H1 (cell line): ENCODE data around the gene STARD13. TPM values are rescaled to one million over a fixed set of nuclear protein-coding genes. Genes with fewer than 3 reads are reported as not detected.

Experiments used
- CTCF ChIA-PET: fragments of 300-600 bp; sonication (Branson Sonifier 250); formaldehyde crosslinking; loops from one replicate; lab custom pipeline; 2021; ENCODE audit not compliant: partially characterized antibody; lab: Charles Lee
- POLR2A ChIA-PET: fragments of 300-600 bp; sonication (Branson Sonifier 250); formaldehyde crosslinking; loops from one replicate; lab custom pipeline; 2021; ENCODE audit warnings: inconsistent platforms; ENCODE audit not compliant: partially characterized antibody; lab: Charles Lee
- DNase-seq, 2 experiments: peaks; one replicate each; pipeline versions ENCODE4 v3.0.0 to v3.0.0-alpha.2; 2010 to 2022; ENCODE audit warnings: low spot score in 2 of 2, low read depth in 1 of 2, mixed read lengths in 1 of 2
- FAIRE-seq: peaks from 2 replicates; lab custom pipeline; 2011; peaks lifted over from hg19 to GRCh38; lab: Jason Lieb, UNC
- H2AFZ ChIP-seq: 2 replicates; pipeline ENCODE4 v1.8.1; 2012; ENCODE audit warnings: low read length, inconsistent platforms
- H2AK5ac ChIP-seq: 2 replicates; pipeline ENCODE4 v1.6.1; 2013; ENCODE audit warnings: low read depth, low read length
- H2BK120ac ChIP-seq: replicated peaks from 2 replicates; pipeline ENCODE3; 2013; ENCODE audit warnings: low read depth, low read length, inconsistent platforms
- H2BK12ac ChIP-seq: 2 replicates; pipeline ENCODE4 v1.6.1; 2013; ENCODE audit warnings: low read depth, low read length
- H2BK15ac ChIP-seq: 2 replicates; pipeline ENCODE4 v1.6.1; 2013; ENCODE audit warnings: low read length
- H2BK20ac ChIP-seq: 2 replicates; pipeline ENCODE4 v1.6.1; 2013; ENCODE audit warnings: low read length
- H2BK5ac ChIP-seq: 2 replicates; pipeline ENCODE4 v1.6.1; 2013; ENCODE audit warnings: low read depth, low read length
- H3K14ac ChIP-seq: 2 replicates; pipeline ENCODE4 v1.6.1; 2013; ENCODE audit warnings: inconsistent platforms; ENCODE audit not compliant: insufficient read length
- H3K18ac ChIP-seq: 2 replicates; pipeline ENCODE4 v1.6.1; 2013; ENCODE audit warnings: low read length; ENCODE audit errors: extremely low read depth
- H3K23ac ChIP-seq: 2 replicates; pipeline ENCODE4 v1.6.1; 2013; ENCODE audit warnings: inconsistent platforms; ENCODE audit not compliant: insufficient read length
- H3K23me2 ChIP-seq: 2 replicates; pipeline ENCODE4 v1.6.1; 2013; ENCODE audit warnings: low read depth, low read length
- H3K27ac ChIP-seq: 2 replicates; pipeline ENCODE4 v1.6.1; 2011; ENCODE audit warnings: low read depth, low read length, inconsistent platforms
- H3K27me3 ChIP-seq, 4 experiments: replicated peaks in 1 of 4; 1 replicate in 1 of 4; 2 replicates in 3 of 4; pipeline versions ENCODE4 v1.6.1 to v1.8.1; 2011 to 2013; ENCODE audit warnings: low read length in 3 of 4, mild to moderate bottlenecking in 3 of 4, inconsistent platforms in 2 of 4, mixed read lengths in 2 of 4, moderate library complexity in 1 of 4; ENCODE audit not compliant: control insufficient read depth in 3 of 4, insufficient read depth in 3 of 4; ENCODE audit errors: extremely low read depth in 1 of 4
- H3K36me3 ChIP-seq, 4 experiments: 2 replicates each; pipeline versions ENCODE4 v1.6.1 to v1.8.1; 2011 to 2013; ENCODE audit warnings: mild to moderate bottlenecking in 4 of 4, low read length in 3 of 4, moderate library complexity in 2 of 4, control low read depth in 1 of 4, inconsistent platforms in 1 of 4; ENCODE audit not compliant: insufficient read depth in 4 of 4, control insufficient read depth in 2 of 4
- H3K4ac ChIP-seq: replicated peaks from 2 replicates; pipeline ENCODE3; 2013; ENCODE audit warnings: low read length, low read depth, mixed read lengths, inconsistent platforms; ENCODE audit not compliant: insufficient read length
- H3K4me1 ChIP-seq, 4 experiments: replicated peaks in 1 of 4; 1 replicate in 1 of 4; 2 replicates in 3 of 4; pipeline versions ENCODE4 v1.6.1 to v1.8.1; 2011 to 2013; ENCODE audit warnings: low read length in 3 of 4, inconsistent platforms in 2 of 4, mixed read lengths in 1 of 4; ENCODE audit not compliant: insufficient read depth in 4 of 4, control insufficient read depth in 3 of 4
- H3K4me2 ChIP-seq, 2 experiments: 2 replicates each; pipeline versions ENCODE4 v1.6.1 to v1.8.1; 2011 to 2013; ENCODE audit warnings: low read depth in 2 of 2, low read length in 2 of 2, control low read depth in 1 of 2, inconsistent platforms in 1 of 2, mild to moderate bottlenecking in 1 of 2; ENCODE audit not compliant: insufficient read depth in 1 of 2
- H3K4me3 ChIP-seq, 4 experiments: fragments of 200-600, 300-600 bp in 1 of 4; sonication (generic), shearing (Covaris generic), sonication (Bioruptor Twin) in 1 of 4; 2 replicates each; pipeline versions ENCODE4 v1.5.1 to v1.8.1; 2011 to 2016; ENCODE audit warnings: low read length in 4 of 4, low read depth in 3 of 4, control low read depth in 2 of 4, inconsistent platforms in 2 of 4, mild to moderate bottlenecking in 2 of 4, mixed read lengths in 1 of 4, moderate library complexity in 1 of 4; ENCODE audit not compliant: insufficient read depth in 2 of 4; ENCODE audit errors: extremely low read depth in 1 of 4
- H3K56ac ChIP-seq: replicated peaks from 2 replicates; pipeline ENCODE3; 2013; ENCODE audit warnings: low read depth, mild to moderate bottlenecking, mixed read lengths, low read length, inconsistent platforms; ENCODE audit not compliant: insufficient read length
- H3K79me1 ChIP-seq: 2 replicates; pipeline ENCODE4 v1.6.1; 2013; ENCODE audit warnings: low read depth, low read length, control low read depth
- H3K79me2 ChIP-seq, 2 experiments: 2 replicates each; pipeline versions ENCODE4 v1.6.1 to v1.8.1; 2012 to 2013; ENCODE audit warnings: low read length in 2 of 2, mild to moderate bottlenecking in 2 of 2, inconsistent platforms in 1 of 2; ENCODE audit not compliant: insufficient read depth in 2 of 2, control insufficient read depth in 1 of 2
- H3K9ac ChIP-seq, 4 experiments: replicated peaks in 1 of 4; 1 replicate in 1 of 4; 2 replicates in 3 of 4; pipeline versions ENCODE4 v1.6.1 to v1.8.1; 2011 to 2013; ENCODE audit warnings: low read depth in 3 of 4, low read length in 3 of 4, control low read depth in 2 of 4, mild to moderate bottlenecking in 2 of 4, moderate library complexity in 2 of 4, inconsistent platforms in 1 of 4; ENCODE audit errors: extremely low read depth in 1 of 4
- H3K9me3 ChIP-seq, 2 experiments: 2 replicates each; pipeline versions ENCODE4 v1.6.1 to v1.8.1; 2012 to 2013; ENCODE audit warnings: mild to moderate bottlenecking in 2 of 2, moderate library complexity in 2 of 2, control low read depth in 1 of 2, inconsistent platforms in 1 of 2, low read depth in 1 of 2, low read length in 1 of 2, mixed read lengths in 1 of 2; ENCODE audit not compliant: insufficient read depth in 2 of 2
- H4K20me1 ChIP-seq, 2 experiments: replicated peaks in 1 of 2; 2 replicates each; pipeline versions ENCODE3 to v1.8.1; 2011 to 2013; ENCODE audit warnings: inconsistent platforms in 2 of 2, low read length in 2 of 2, mild to moderate bottlenecking in 1 of 2; ENCODE audit not compliant: insufficient read depth in 2 of 2, control insufficient read depth in 1 of 2
- H4K5ac ChIP-seq: 2 replicates; pipeline ENCODE4 v1.6.1; 2013; ENCODE audit warnings: low read length, low read depth, mixed read lengths, inconsistent platforms; ENCODE audit not compliant: insufficient read length
- H4K8ac ChIP-seq: 2 replicates; pipeline ENCODE4 v1.8.0; 2013; ENCODE audit warnings: mild to moderate bottlenecking, moderate library complexity, low read length, inconsistent platforms; ENCODE audit not compliant: insufficient read depth; ENCODE audit errors: extremely low read depth
- H4K91ac ChIP-seq: replicated peaks from 2 replicates; pipeline ENCODE3; 2013; ENCODE audit warnings: low read length, mixed read lengths, inconsistent platforms; ENCODE audit not compliant: insufficient read length
- JUND ChIP-seq: IDR thresholded peaks from 2 replicates; pipeline ENCODE4 v1.6.1; 2011; ENCODE audit warnings: mild to moderate bottlenecking, improper control_type of control experiment, low read length
- NRF1 ChIP-seq: IDR thresholded peaks from 2 replicates; pipeline ENCODE4 v1.6.1; 2011; ENCODE audit warnings: mild to moderate bottlenecking, low read depth, low read length, improper control_type of control experiment
- RAD21 ChIP-seq, 2 experiments: IDR thresholded peaks in 1 of 2; conservative IDR thresholded peaks in 1 of 2; 2 replicates each; pipeline ENCODE4 v1.6.1; 2011; ENCODE audit warnings: low read depth in 2 of 2, low read length in 2 of 2, improper control_type of control experiment in 1 of 2, inconsistent platforms in 1 of 2, mild to moderate bottlenecking in 1 of 2, moderate library complexity in 1 of 2
- RBBP5 ChIP-seq: IDR thresholded peaks from 2 replicates; pipeline ENCODE4 v1.7.1; 2012; ENCODE audit warnings: low read depth, mild to moderate bottlenecking, inconsistent platforms, low read length, moderate library complexity, borderline replicate concordance
- TEAD4 ChIP-seq: IDR thresholded peaks from 2 replicates; pipeline ENCODE4 v1.6.1; 2012; ENCODE audit warnings: low read depth, low read length, inconsistent platforms, mixed read lengths
- WGBS, 2 experiments: shearing (Covaris generic) in 1 of 2; methylation state at CpG; one replicate each; pipeline versions ENCODE4 v1.1.6 to v1.1.7; 2013 to 2015; ENCODE audit warnings: low lambda C conversion rate in 2 of 2, mixed read lengths in 2 of 2, inconsistent platforms in 1 of 2, low coverage in 1 of 2, missing lambda C conversion rate in 1 of 2; ENCODE audit not compliant: insufficient replicate concordance in 2 of 2, insufficient coverage in 1 of 2, insufficient read length in 1 of 2; ENCODE audit errors: extremely low coverage in 1 of 2, missing lambda C conversion rate in 1 of 2; 5-methylcytosine and 5-hydroxymethylcytosine counted together
- polyA plus RNA-seq, 7 experiments: library from polyadenylated mRNA; depleted of rRNA in 3 of 7; stranded (reverse) in 5 of 7; unstranded in 2 of 7; fragments of >200 nt in 5 of 7; fragments of 200-250 nt in 2 of 7; gene quantifications; 1 replicate in 5 of 7; 2 replicates in 1 of 7; 4 replicates in 1 of 7; pipeline versions ENCODE4 v1.2.1 to v1.2.3, GENCODE V29; 2011 to 2013; ENCODE audit warnings: missing spikeins in 2 of 7, mixed read lengths in 2 of 7
- total RNA-seq: library from RNA; stranded (reverse); fragmentation: NEBNext Ultra II Directional; extraction: Animal tissue kit (Norgen Biotek cat#: 25700); gene quantifications from 2 replicates; pipeline ENCODE4 v1.2.1, GENCODE V29; 2021
- TF ChIP-seq, protein P1 (sequence below): IDR thresholded peaks from 2 replicates; pipeline ENCODE4 v1.6.1; 2012; ENCODE audit warnings: low read length, inconsistent platforms

STARD13 gene
- total and polyA plus RNA-seq, 2 of the 8 experiments (the other 6 are each of a cell fraction or from before 2014, with no cell fraction given), result 0.82 to 2.9 TPM

DNA sequence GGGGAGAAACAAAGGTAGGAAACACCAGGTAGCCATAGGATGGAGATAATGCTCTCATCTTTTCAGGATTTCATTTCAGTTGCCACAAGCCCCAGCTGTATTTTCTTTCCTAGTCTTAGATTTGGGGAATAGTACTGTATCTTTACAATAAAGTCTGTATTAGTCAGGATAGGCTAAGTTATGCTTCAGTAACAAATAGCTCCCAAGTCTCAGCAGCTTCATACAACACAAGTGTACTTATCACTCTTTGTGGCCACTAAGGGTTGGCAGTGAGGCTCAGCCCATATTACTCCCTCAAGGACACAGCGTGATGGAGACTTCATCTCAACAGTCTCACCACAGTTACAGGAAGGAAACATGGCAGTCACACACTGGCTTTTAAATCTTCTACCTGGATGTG, 61.4 kb downstream of the STARD13 start:
- no peak overlapping the region for H3K4me2 ChIP-seq
- H3K27ac ChIP-seq, result no peak overlapping the region
- H4K8ac ChIP-seq, result no peak overlapping the region
- H2BK15ac ChIP-seq, result no peak overlapping the region
- no peak overlapping the region for H3K4ac ChIP-seq
- no peak overlapping the region for H3K14ac ChIP-seq
- no peak overlapping the region for H2BK20ac ChIP-seq
- no peak overlapping the region for H2BK120ac ChIP-seq
- no peak overlapping the region for H2AFZ ChIP-seq
- no peaks in the 10 kb centered on the region for H3K36me3 ChIP-seq
- no peaks in the 10 kb centered on the region for H4K20me1 ChIP-seq
- FAIRE-seq, result no peak
- WGBS, 2 experiments, result 89% methylated on average over 1 of the region's 1 CpG; no CpG with 5 or more reads in 1 of the 2 experiments
- no peaks in the 10 kb centered on the region for H3K79me1 ChIP-seq
- no peak overlapping the region for H3K18ac ChIP-seq
- H4K5ac ChIP-seq, result no peak overlapping the region
- H3K4me1 ChIP-seq, result peaks cover 0 to 5% (median 1%) of the 10 kb centered on the region in 4 experiments; a peak in 4 of 7 replicates
- H3K23me2 ChIP-seq, result no peaks in the 10 kb centered on the region
- H3K27me3 ChIP-seq, result no peaks in the 10 kb centered on the region
- TF ChIP-seq, protein P1, sequence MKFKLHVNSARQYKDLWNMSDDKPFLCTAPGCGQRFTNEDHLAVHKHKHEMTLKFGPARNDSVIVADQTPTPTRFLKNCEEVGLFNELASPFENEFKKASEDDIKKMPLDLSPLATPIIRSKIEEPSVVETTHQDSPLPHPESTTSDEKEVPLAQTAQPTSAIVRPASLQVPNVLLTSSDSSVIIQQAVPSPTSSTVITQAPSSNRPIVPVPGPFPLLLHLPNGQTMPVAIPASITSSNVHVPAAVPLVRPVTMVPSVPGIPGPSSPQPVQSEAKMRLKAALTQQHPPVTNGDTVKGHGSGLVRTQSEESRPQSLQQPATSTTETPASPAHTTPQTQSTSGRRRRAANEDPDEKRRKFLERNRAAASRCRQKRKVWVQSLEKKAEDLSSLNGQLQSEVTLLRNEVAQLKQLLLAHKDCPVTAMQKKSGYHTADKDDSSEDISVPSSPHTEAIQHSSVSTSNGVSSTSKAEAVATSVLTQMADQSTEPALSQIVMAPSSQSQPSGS, result no peak
- TF ChIP-seq RBBP5, result no peak
- no peak for TF ChIP-seq JUND
- no peak for TF ChIP-seq TEAD4
- TF ChIP-seq NRF1, result no peak
- TF ChIP-seq RAD21 (IDR thresholded peaks at IDR 0.05 in 1 of 2, conservative IDR thresholded peaks at IDR 0.05 in 1 of 2; ENCODE audit: low read depth in 2 of 2, low read length in 2 of 2), result no peak
- no peak overlapping the region for H4K91ac ChIP-seq
- no peak overlapping the region for H2BK5ac ChIP-seq
- no peak overlapping the region for H2BK12ac ChIP-seq
- peaks cover 6 to 7% of the 10 kb centered on the region in 2 experiments; a peak in 3 of 4 replicates for H3K9me3 ChIP-seq
- no peak overlapping the region for H3K9ac ChIP-seq
- H3K56ac ChIP-seq, result no peak overlapping the region
- POLR2A ChIA-PET, result no interaction called here
- no peak for DNase-seq
- CTCF ChIA-PET, result no interaction called here
- no peak overlapping the region for H3K23ac ChIP-seq
- no peak overlapping the region for H3K4me3 ChIP-seq
- H3K79me2 ChIP-seq, result no peaks in the 10 kb centered on the region
- no peak overlapping the region for H2AK5ac ChIP-seq
